ENCODE results near the gene RCN2. TPM values are rescaled to one million over a fixed set of nuclear protein-coding genes. Genes with fewer than 3 reads are reported as not detected.

The RCN2 gene
- total and polyA plus RNA-seq, 2 of the 13 experiments (the other 11 are each of a cell fraction or from before 2014, with no cell fraction given) = 84.4 to 89.0 TPM

DNA sequence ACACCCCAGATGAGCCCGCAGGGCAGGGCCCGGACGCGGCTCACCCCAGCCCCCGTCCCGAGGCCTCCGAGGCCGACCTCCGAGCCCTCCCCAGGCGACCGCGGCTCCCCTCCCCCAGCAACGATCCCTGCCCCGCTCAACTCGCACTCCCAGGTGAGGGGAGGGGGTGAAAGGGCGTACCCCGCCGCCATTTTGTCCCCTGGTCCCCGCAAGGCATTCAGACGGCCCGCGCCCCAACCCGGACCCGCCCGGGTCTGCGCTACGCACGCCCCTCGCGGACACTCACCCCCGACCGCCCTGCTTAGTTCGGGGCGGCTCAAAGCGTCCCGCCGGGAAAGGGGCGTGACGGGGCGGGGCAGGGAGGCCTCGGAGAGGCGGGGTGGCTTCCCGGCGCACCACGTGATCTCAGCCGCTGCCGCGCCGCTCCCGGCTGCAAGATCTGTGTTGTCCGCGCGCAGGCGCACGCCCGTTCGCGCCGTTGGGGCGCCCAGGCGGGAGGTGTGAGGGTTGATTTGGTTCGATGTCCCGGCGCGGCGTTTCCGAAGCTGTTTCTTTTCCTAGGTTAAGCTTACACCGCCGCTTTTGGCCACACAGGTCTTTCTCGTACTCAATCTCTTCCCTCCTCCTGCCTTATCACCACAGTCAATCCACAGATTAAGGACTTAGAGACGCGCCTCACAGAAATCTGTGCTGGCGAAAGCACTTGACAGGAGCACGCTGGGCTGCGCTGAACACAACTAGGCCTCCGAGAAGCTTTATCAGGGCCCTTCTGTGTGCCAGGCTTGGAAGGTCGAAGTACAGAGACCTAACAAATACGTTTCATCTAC lies 26.3 kb upstream of the RCN2 start, which contains the start of gene SCAPER (continued):
- TF ChIP-seq ZKSCAN5 (CRISPR knock-in tag; IDR thresholded peaks at IDR 0.05) (no peak), ZNF530 (CRISPR knock-in tag; IDR thresholded peaks at IDR 0.05; ENCODE audit: low read depth) (no peak), IRX3 (CRISPR knock-in tag; IDR thresholded peaks at IDR 0.05; ENCODE audit: borderline replicate concordance, low read depth) (no peak), MAF1 (CRISPR knock-in tag; IDR thresholded peaks at IDR 0.05; ENCODE audit: borderline replicate concordance) (no peak; the same call in 1 of the 2 replicates), ZNF768 (CRISPR knock-in tag; IDR thresholded peaks at IDR 0.05) (peak; percentile 26), U2AF2 (IDR thresholded peaks at IDR 0.05; ENCODE audit: low read depth, low read length) (no peak), TP53 (CRISPR knock-in tag; conservative IDR thresholded peaks at IDR 0.05) (peak; percentile 61; the same call in 1 of the 2 replicates), HNF4G (IDR thresholded peaks at IDR 0.05; ENCODE audit: borderline replicate concordance, low read depth, low read length) (no peak), HNF4G (CRISPR knock-in tag; IDR thresholded peaks at IDR 0.05; ENCODE audit: borderline replicate concordance, low read depth) (0 out of 2 replicates have a peak, but pooled peaks have one; percentile 27), CCDC6 (CRISPR knock-in tag; IDR thresholded peaks at IDR 0.05) (peak; percentile 96), RCOR2 (CRISPR knock-in tag; IDR thresholded peaks at IDR 0.05) (0 out of 2 replicates have a peak, but pooled peaks have one; percentile 33)
- TF ChIP-seq, protein P1, sequence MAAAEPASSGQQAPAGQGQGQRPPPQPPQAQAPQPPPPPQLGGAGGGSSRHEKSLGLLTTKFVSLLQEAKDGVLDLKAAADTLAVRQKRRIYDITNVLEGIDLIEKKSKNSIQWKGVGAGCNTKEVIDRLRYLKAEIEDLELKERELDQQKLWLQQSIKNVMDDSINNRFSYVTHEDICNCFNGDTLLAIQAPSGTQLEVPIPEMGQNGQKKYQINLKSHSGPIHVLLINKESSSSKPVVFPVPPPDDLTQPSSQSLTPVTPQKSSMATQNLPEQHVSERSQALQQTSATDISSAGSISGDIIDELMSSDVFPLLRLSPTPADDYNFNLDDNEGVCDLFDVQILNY (CRISPR knock-in tag; conservative IDR thresholded peaks at IDR 0.05) = no peak; the same call in 1 of the 2 replicates
- TF ChIP-seq, protein P2, sequence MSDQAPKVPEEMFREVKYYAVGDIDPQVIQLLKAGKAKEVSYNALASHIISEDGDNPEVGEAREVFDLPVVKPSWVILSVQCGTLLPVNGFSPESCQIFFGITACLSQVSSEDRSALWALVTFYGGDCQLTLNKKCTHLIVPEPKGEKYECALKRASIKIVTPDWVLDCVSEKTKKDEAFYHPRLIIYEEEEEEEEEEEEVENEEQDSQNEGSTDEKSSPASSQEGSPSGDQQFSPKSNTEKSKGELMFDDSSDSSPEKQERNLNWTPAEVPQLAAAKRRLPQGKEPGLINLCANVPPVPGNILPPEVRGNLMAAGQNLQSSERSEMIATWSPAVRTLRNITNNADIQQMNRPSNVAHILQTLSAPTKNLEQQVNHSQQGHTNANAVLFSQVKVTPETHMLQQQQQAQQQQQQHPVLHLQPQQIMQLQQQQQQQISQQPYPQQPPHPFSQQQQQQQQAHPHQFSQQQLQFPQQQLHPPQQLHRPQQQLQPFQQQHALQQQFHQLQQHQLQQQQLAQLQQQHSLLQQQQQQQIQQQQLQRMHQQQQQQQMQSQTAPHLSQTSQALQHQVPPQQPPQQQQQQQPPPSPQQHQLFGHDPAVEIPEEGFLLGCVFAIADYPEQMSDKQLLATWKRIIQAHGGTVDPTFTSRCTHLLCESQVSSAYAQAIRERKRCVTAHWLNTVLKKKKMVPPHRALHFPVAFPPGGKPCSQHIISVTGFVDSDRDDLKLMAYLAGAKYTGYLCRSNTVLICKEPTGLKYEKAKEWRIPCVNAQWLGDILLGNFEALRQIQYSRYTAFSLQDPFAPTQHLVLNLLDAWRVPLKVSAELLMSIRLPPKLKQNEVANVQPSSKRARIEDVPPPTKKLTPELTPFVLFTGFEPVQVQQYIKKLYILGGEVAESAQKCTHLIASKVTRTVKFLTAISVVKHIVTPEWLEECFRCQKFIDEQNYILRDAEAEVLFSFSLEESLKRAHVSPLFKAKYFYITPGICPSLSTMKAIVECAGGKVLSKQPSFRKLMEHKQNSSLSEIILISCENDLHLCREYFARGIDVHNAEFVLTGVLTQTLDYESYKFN (CRISPR knock-in tag; conservative IDR thresholded peaks at IDR 0.05) = no peak; the same call in none of the 2 replicates
- TF ChIP-seq, protein P3, sequence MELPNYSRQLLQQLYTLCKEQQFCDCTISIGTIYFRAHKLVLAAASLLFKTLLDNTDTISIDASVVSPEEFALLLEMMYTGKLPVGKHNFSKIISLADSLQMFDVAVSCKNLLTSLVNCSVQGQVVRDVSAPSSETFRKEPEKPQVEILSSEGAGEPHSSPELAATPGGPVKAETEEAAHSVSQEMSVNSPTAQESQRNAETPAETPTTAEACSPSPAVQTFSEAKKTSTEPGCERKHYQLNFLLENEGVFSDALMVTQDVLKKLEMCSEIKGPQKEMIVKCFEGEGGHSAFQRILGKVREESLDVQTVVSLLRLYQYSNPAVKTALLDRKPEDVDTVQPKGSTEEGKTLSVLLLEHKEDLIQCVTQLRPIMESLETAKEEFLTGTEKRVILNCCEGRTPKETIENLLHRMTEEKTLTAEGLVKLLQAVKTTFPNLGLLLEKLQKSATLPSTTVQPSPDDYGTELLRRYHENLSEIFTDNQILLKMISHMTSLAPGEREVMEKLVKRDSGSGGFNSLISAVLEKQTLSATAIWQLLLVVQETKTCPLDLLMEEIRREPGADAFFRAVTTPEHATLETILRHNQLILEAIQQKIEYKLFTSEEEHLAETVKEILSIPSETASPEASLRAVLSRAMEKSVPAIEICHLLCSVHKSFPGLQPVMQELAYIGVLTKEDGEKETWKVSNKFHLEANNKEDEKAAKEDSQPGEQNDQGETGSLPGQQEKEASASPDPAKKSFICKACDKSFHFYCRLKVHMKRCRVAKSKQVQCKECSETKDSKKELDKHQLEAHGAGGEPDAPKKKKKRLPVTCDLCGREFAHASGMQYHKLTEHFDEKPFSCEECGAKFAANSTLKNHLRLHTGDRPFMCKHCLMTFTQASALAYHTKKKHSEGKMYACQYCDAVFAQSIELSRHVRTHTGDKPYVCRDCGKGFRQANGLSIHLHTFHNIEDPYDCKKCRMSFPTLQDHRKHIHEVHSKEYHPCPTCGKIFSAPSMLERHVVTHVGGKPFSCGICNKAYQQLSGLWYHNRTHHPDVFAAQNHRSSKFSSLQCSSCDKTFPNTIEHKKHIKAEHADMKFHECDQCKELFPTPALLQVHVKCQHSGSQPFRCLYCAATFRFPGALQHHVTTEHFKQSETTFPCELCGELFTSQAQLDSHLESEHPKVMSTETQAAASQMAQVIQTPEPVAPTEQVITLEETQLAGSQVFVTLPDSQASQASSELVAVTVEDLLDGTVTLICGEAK (IDR thresholded peaks at IDR 0.05) = no peak
- TF ChIP-seq, protein P3 (CRISPR knock-in tag; IDR thresholded peaks at IDR 0.05) = peak; percentile 78; the same call in 1 of the 2 replicates
